ENCODE measurements around the gene VPS54.

DNA sequence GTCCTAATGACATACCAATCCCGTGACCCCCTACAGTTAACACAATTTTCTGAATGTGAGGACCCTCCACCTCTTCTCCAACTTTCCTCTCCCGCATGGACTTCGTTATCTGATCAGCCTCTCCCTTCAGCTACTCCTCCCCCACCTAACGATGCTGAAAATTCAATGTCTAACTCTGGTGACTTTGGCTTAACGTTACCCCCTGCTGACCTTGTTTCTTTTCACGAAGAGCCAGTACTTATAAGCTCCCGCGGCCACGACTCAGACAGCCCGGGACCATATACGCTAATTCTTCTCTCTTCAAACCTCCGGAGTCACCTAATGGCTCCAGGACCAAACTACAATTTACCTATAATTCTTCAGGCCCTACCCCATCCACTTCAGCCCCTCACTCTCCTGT lies 29.2 kb downstream of the VPS54 start:
- TF ChIP-seq, protein P1, sequence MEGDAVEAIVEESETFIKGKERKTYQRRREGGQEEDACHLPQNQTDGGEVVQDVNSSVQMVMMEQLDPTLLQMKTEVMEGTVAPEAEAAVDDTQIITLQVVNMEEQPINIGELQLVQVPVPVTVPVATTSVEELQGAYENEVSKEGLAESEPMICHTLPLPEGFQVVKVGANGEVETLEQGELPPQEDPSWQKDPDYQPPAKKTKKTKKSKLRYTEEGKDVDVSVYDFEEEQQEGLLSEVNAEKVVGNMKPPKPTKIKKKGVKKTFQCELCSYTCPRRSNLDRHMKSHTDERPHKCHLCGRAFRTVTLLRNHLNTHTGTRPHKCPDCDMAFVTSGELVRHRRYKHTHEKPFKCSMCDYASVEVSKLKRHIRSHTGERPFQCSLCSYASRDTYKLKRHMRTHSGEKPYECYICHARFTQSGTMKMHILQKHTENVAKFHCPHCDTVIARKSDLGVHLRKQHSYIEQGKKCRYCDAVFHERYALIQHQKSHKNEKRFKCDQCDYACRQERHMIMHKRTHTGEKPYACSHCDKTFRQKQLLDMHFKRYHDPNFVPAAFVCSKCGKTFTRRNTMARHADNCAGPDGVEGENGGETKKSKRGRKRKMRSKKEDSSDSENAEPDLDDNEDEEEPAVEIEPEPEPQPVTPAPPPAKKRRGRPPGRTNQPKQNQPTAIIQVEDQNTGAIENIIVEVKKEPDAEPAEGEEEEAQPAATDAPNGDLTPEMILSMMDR (IDR thresholded peaks at IDR 0.05), result no peak
- no peak for TF ChIP-seq POLR2A (IDR thresholded peaks at IDR 0.05)
